HL-60/S4 treated with retinoic acid at 250 ng/mL for 4 days and 3 days (cell line): ENCODE results near the gene G6PC3.
"Not testable (repeated sequence)": the region's sequence is repeated elsewhere in the genome, so short reads cannot be mapped to it uniquely, and the experiment has no call there.

Experiments used
- in situ Hi-C: fragments of 300-500 bp; cut with MboI; formaldehyde crosslinking; loops from 2 replicates; pipeline ENCODE4 v1.7.0; 2022; ENCODE audit warnings: low sequenced_read_pairs

Gene G6PC3

GRCh38 chr17:44082256-44082927 lies 11.9 kb downstream of the G6PC3 start:
- in situ Hi-C loops = no loop called here

- in situ Hi-C loops = no loop called here
These were observed 12.8 kb downstream of the G6PC3 start for GRCh38 chr17:44083250-44083849.

GRCh38 chr17:44084131-44084538 lies 13.6 kb downstream of the G6PC3 start:
- in situ Hi-C loops = no loop called here

GRCh38 chr17:44084921-44085320 lies 14.4 kb downstream of the G6PC3 start:
- in situ Hi-C loops = no loop called here

GRCh38 chr17:44085908-44086307 lies 15.4 kb downstream of the G6PC3 start:
- in situ Hi-C loops = no loop called here

GRCh38 chr17:44086364-44087311 lies 16.1 kb downstream of the G6PC3 start:
- in situ Hi-C loops = no loop called here

GRCh38 chr17:44087319-44087718 lies 16.8 kb downstream of the G6PC3 start:
- in situ Hi-C loops = no loop called here

- in situ Hi-C loops = no loop called here
These were observed 17.7 kb downstream of the G6PC3 start for GRCh38 chr17:44088254-44088653.

- in situ Hi-C loops = no loop called here
These were observed 20.9 kb downstream of the G6PC3 start for GRCh38 chr17:44091200-44091997.

- in situ Hi-C loops = no loop called here
These were observed 21.5 kb downstream of the G6PC3 start for GRCh38 chr17:44092051-44092450.

GRCh38 chr17:44093231-44093900 lies 22.8 kb downstream of the G6PC3 start:
- in situ Hi-C loops = no loop called here

GRCh38 chr17:44094701-44095387 lies 24.3 kb downstream of the G6PC3 start:
- in situ Hi-C loops = no loop called here

- in situ Hi-C loops = no loop called here
These were observed 24.8 kb downstream of the G6PC3 start for GRCh38 chr17:44095388-44095646.

GRCh38 chr17:44095647-44096496 lies 25.3 kb downstream of the G6PC3 start:
- in situ Hi-C loops = no loop called here

- in situ Hi-C loops = no loop called here
These were observed 26.8 kb downstream of the G6PC3 start for GRCh38 chr17:44097110-44097958.

- in situ Hi-C loops = not testable (repeated sequence)
These were observed 31.3 kb downstream of the G6PC3 start for GRCh38 chr17:44101858-44102257.

GRCh38 chr17:44102849-44103622 lies 32.5 kb downstream of the G6PC3 start:
- in situ Hi-C loops = no loop called here
